CD1c-positive myeloid dendritic cell (primary cell): ENCODE results near the gene IL31.

Source experiments
- DNase-seq: peaks from one replicate; pipeline ENCODE4 v3.0.0-alpha.2; 2016; ENCODE audit errors: extremely low spot score

The IL31 gene

GRCh38 chr12:122155705-122156104 is 18.3 kb downstream of the IL31 start:
- no peak for DNase-seq

- no peak for DNase-seq
Observed at GRCh38 chr12:122152754-122153153, 21.3 kb downstream of the IL31 start.

- DNase-seq = no peak
Observed at GRCh38 chr12:122150127-122150681, 23.8 kb downstream of the IL31 start.

GRCh38 chr12:122148657-122149056 is 25.4 kb downstream of the IL31 start:
- DNase-seq = no peak

GRCh38 chr12:122147514-122148290 is 26.3 kb downstream of the IL31 start:
- DNase-seq = no peak

GRCh38 chr12:122145505-122146330 is 28.3 kb downstream of the IL31 start:
- DNase-seq = no peak

GRCh38 chr12:122144885-122145284 is 29.1 kb downstream of the IL31 start:
- DNase-seq = no peak

GRCh38 chr12:122142857-122143256 is 31.2 kb downstream of the IL31 start:
- no peak for DNase-seq

GRCh38 chr12:122141911-122142725 is 31.9 kb downstream of the IL31 start:
- no peak for DNase-seq

GRCh38 chr12:122140467-122141257 is 33.4 kb downstream of the IL31 start:
- DNase-seq = no peak

- no peak for DNase-seq
Observed at GRCh38 chr12:122139941-122140340, 34.1 kb downstream of the IL31 start.

GRCh38 chr12:122139266-122139665 is 34.8 kb downstream of the IL31 start:
- DNase-seq = no peak

- no peak for DNase-seq
Observed at GRCh38 chr12:122138616-122139015, 35.4 kb downstream of the IL31 start.

GRCh38 chr12:122138181-122138580 is 35.8 kb downstream of the IL31 start:
- DNase-seq = no peak

- no peak for DNase-seq
Observed at GRCh38 chr12:122137681-122138080, 36.3 kb downstream of the IL31 start.

GRCh38 chr12:122137229-122137628 is 36.8 kb downstream of the IL31 start:
- DNase-seq = no peak

GRCh38 chr12:122135437-122136031 is 38.5 kb downstream of the IL31 start:
- no peak for DNase-seq

GRCh38 chr12:122133192-122133950 is 40.6 kb downstream of the IL31 start:
- DNase-seq = no peak

GRCh38 chr12:122130150-122130549 is 43.9 kb downstream of the IL31 start:
- DNase-seq = no peak

- no peak for DNase-seq
Observed at GRCh38 chr12:122129131-122129530, 44.9 kb downstream of the IL31 start.
